Liver (tissue), 9 donors: ENCODE data around the gene GPX7. TPM values are rescaled to one million over a fixed set of nuclear protein-coding genes. Genes with fewer than 3 reads are reported as not detected.

Source experiments
- DNase-seq: peaks from one replicate; pipeline ENCODE4 v3.0.0-alpha.2; 2017; ENCODE audit warnings: low spot score
- H3K27ac ChIP-seq, 2 donors: one replicate each; pipeline ENCODE4 v1.7.0; 2013; ENCODE audit warnings: inconsistent platforms in 2 of 2, low read length in 2 of 2, control low read depth in 1 of 2, low read depth in 1 of 2, mild to moderate bottlenecking in 1 of 2
- H3K27me3 ChIP-seq, 4 donors: one replicate each; pipeline versions ENCODE4 v1.6.1 to v1.7.0; 2013; ENCODE audit warnings: low read length in 3 of 4, inconsistent platforms in 1 of 4, mild to moderate bottlenecking in 1 of 4, moderate library complexity in 1 of 4; ENCODE audit not compliant: control insufficient read depth in 4 of 4, insufficient read depth in 4 of 4
- H3K36me3 ChIP-seq, 4 donors: one replicate each; pipeline versions ENCODE4 v1.6.1 to v1.7.0; 2013; ENCODE audit warnings: low read length in 3 of 4, mild to moderate bottlenecking in 3 of 4, low read depth in 1 of 4, moderate library complexity in 1 of 4; ENCODE audit not compliant: control insufficient read depth in 4 of 4, insufficient read depth in 3 of 4
- H3K4me1 ChIP-seq, 4 donors: one replicate each; pipeline versions ENCODE4 v1.6.1 to v1.7.0; 2013; ENCODE audit warnings: low read length in 3 of 4, mild to moderate bottlenecking in 3 of 4, moderate library complexity in 1 of 4; ENCODE audit not compliant: control insufficient read depth in 4 of 4, insufficient read depth in 4 of 4
- H3K4me3 ChIP-seq, 3 donors: one replicate each; pipeline versions ENCODE4 v1.6.1 to v1.7.0; 2013; ENCODE audit warnings: low read length in 3 of 3, control low read depth in 1 of 3, low read depth in 1 of 3, mild to moderate bottlenecking in 1 of 3
- H3K9ac ChIP-seq, 2 donors: one replicate each; pipeline ENCODE4 v1.7.0; 2013; ENCODE audit warnings: low read length in 2 of 2, mild to moderate bottlenecking in 2 of 2, moderate library complexity in 2 of 2, control low read depth in 1 of 2, low read depth in 1 of 2
- H3K9me3 ChIP-seq, 4 donors: one replicate each; pipeline versions ENCODE4 v1.6.1 to v1.7.0; 2013; ENCODE audit warnings: low read length in 3 of 4; ENCODE audit not compliant: control insufficient read depth in 4 of 4
- ATF3 ChIP-seq: IDR thresholded peaks from 2 replicates; pipeline ENCODE4 v1.6.1; 2016; ENCODE audit warnings: antibody characterized with exemption
- EGR1 ChIP-seq, 2 donors: IDR thresholded peaks; 2 replicates each; pipeline ENCODE4 v1.6.1; 2016 to 2018; ENCODE audit warnings: antibody characterized with exemption in 2 of 2, low read depth in 2 of 2
- FOXA1 ChIP-seq: IDR thresholded peaks from 2 replicates; pipeline ENCODE4 v1.6.1; 2016; ENCODE audit warnings: antibody characterized with exemption
- FOXA2 ChIP-seq: IDR thresholded peaks from 2 replicates; pipeline ENCODE4 v1.6.1; 2016; ENCODE audit warnings: antibody characterized with exemption
- GABPA ChIP-seq, 2 donors: IDR thresholded peaks in 1 of 2; conservative IDR thresholded peaks in 1 of 2; 2 replicates each; pipeline ENCODE4 v1.6.1; 2016; ENCODE audit warnings: antibody characterized with exemption in 2 of 2, mild to moderate bottlenecking in 1 of 2, moderate library complexity in 1 of 2
- HNF4A ChIP-seq, 2 donors: conservative IDR thresholded peaks; 2 replicates each; pipeline ENCODE4 v1.6.1; 2016; ENCODE audit warnings: antibody characterized with exemption in 2 of 2, mild to moderate bottlenecking in 2 of 2
- HNF4G ChIP-seq: IDR thresholded peaks from 2 replicates; pipeline ENCODE4 v1.6.1; 2016; ENCODE audit warnings: antibody characterized with exemption
- JUND ChIP-seq, 2 donors: IDR thresholded peaks; 2 replicates each; pipeline ENCODE4 v1.6.1; 2016; ENCODE audit warnings: antibody characterized with exemption in 2 of 2
- MAX ChIP-seq: IDR thresholded peaks from 2 replicates; pipeline ENCODE4 v1.6.1; 2016; ENCODE audit warnings: antibody characterized with exemption
- NR2F2 ChIP-seq: IDR thresholded peaks from 2 replicates; pipeline ENCODE4 v1.6.1; 2016; ENCODE audit warnings: antibody characterized with exemption
- RAD21 ChIP-seq, 2 donors: IDR thresholded peaks; 2 replicates each; pipeline ENCODE4 v1.6.1; 2016; ENCODE audit warnings: antibody characterized with exemption in 2 of 2, mild to moderate bottlenecking in 2 of 2
- RXRA ChIP-seq, 2 donors: IDR thresholded peaks; 2 replicates each; pipeline ENCODE4 v1.6.1; 2017 to 2018; ENCODE audit warnings: antibody characterized with exemption in 2 of 2, mild to moderate bottlenecking in 1 of 2
- SP1 ChIP-seq: IDR thresholded peaks from 2 replicates; pipeline ENCODE4 v1.6.1; 2018; ENCODE audit warnings: antibody characterized with exemption, mild to moderate bottlenecking
- TAF1 ChIP-seq: conservative IDR thresholded peaks from 2 replicates; pipeline ENCODE4 v1.6.1; 2016; ENCODE audit warnings: antibody characterized with exemption, mild to moderate bottlenecking
- YY1 ChIP-seq: IDR thresholded peaks from 2 replicates; pipeline ENCODE4 v1.6.1; 2016; ENCODE audit warnings: antibody characterized with exemption, mild to moderate bottlenecking
- ZBTB33 ChIP-seq: IDR thresholded peaks from 2 replicates; pipeline ENCODE4 v1.6.1; 2016; ENCODE audit warnings: antibody characterized with exemption
- whole genome bisulfite sequencing: extraction: QIAGEN DNeasy Blood & Tissue Kit; methylation state at CpG from one replicate; pipeline ENCODE4 v1.1.7; 2013; 5-methylcytosine and 5-hydroxymethylcytosine counted together
- polyA plus RNA-seq, 2 donors: library from polyadenylated mRNA; stranded (reverse) in 1 of 2; unstranded in 1 of 2; fragments of 200-250 nt in 1 of 2; fragments of >200 nt in 1 of 2; fragmentation: Nextera tagmentation in 1 of 2; extraction: Ambion mirVana in 1 of 2; gene quantifications; one replicate each; pipeline versions ENCODE4 v1.2.1 to v1.2.3, GENCODE V29; 2013 to 2015
- total RNA-seq, 2 donors: library from RNA; depleted of rRNA; stranded (reverse); fragments of >200 nt; gene quantifications; one replicate each; pipeline ENCODE4 v1.2.3, GENCODE V29; 2014
- TF ChIP-seq, protein P1 (sequence below): IDR thresholded peaks from 2 replicates; pipeline ENCODE4 v1.6.1; 2016; ENCODE audit warnings: antibody characterized with exemption, mild to moderate bottlenecking
- TF ChIP-seq, protein P2 (sequence below): fragments of 150-350 bp; IDR thresholded peaks from 2 replicates; pipeline ENCODE4 v1.5.1; 2017; ENCODE audit warnings: improper control_type of control experiment, low read depth, low read length; ENCODE audit not compliant: missing input control
- donor health status: healthy.
- donor health status: healthy.
- donor health status: healthy.
- donor health status: healthy.
- donor health status: healthy.

The GPX7 gene
- total and polyA plus RNA-seq, 4 donors: 3.9 to 33.0 (median 5.8) TPM

- Histone ChIP-seq H3K36me3 (no peaks in the 10 kb centered on the region), H3K27ac (no peak overlapping the region), H3K27me3 (no peaks in the 10 kb centered on the region), H3K4me3 (no peak overlapping the region), H3K9ac (no peak overlapping the region), H3K4me1 (no peaks in the 10 kb centered on the region), H3K9me3 (no peaks in the 10 kb centered on the region)
- WGBS: 92% methylated on average over 3 of the region's 3 CpGs
- TF ChIP-seq YY1 (no peak), GABPA (IDR thresholded peaks at IDR 0.05 in 1 of 2, conservative IDR thresholded peaks at IDR 0.05 in 1 of 2) (no peak), EGR1 (IDR thresholded peaks at IDR 0.05; ENCODE audit: low read depth in 2 of 2) (no peak), RAD21 (IDR thresholded peaks at IDR 0.05) (no peak), HNF4G (no peak), RXRA (IDR thresholded peaks at IDR 0.05) (no peak), FOXA2 (no peak)
- TF ChIP-seq, protein P1, sequence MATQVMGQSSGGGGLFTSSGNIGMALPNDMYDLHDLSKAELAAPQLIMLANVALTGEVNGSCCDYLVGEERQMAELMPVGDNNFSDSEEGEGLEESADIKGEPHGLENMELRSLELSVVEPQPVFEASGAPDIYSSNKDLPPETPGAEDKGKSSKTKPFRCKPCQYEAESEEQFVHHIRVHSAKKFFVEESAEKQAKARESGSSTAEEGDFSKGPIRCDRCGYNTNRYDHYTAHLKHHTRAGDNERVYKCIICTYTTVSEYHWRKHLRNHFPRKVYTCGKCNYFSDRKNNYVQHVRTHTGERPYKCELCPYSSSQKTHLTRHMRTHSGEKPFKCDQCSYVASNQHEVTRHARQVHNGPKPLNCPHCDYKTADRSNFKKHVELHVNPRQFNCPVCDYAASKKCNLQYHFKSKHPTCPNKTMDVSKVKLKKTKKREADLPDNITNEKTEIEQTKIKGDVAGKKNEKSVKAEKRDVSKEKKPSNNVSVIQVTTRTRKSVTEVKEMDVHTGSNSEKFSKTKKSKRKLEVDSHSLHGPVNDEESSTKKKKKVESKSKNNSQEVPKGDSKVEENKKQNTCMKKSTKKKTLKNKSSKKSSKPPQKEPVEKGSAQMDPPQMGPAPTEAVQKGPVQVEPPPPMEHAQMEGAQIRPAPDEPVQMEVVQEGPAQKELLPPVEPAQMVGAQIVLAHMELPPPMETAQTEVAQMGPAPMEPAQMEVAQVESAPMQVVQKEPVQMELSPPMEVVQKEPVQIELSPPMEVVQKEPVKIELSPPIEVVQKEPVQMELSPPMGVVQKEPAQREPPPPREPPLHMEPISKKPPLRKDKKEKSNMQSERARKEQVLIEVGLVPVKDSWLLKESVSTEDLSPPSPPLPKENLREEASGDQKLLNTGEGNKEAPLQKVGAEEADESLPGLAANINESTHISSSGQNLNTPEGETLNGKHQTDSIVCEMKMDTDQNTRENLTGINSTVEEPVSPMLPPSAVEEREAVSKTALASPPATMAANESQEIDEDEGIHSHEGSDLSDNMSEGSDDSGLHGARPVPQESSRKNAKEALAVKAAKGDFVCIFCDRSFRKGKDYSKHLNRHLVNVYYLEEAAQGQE: no peak
- DNase-seq: no peak
Observed at GRCh38 chr1:52580283-52580682, 21.9 kb upstream of the GPX7 start.

- H3K4me3 ChIP-seq: no peak overlapping the region
- no peak for DNase-seq
- H3K4me1 ChIP-seq: no peaks in the 10 kb centered on the region
- H3K27me3 ChIP-seq: no peaks in the 10 kb centered on the region
- TF ChIP-seq ZBTB33 (no peak), HNF4G (no peak), EGR1 (IDR thresholded peaks at IDR 0.05; ENCODE audit: low read depth in 2 of 2) (no peak), HNF4A (conservative IDR thresholded peaks at IDR 0.05) (no peak), NR2F2 (no peak), MAX (no peak), GABPA (IDR thresholded peaks at IDR 0.05 in 1 of 2, conservative IDR thresholded peaks at IDR 0.05 in 1 of 2) (no peak), FOXA2 (no peak), RAD21 (IDR thresholded peaks at IDR 0.05) (no peak), FOXA1 (no peak), SP1 (no peak), JUND (IDR thresholded peaks at IDR 0.05) (no peak), RXRA (IDR thresholded peaks at IDR 0.05) (no peak), ATF3 (no peak), YY1 (no peak), TAF1 (no peak)
- TF ChIP-seq, protein P2, sequence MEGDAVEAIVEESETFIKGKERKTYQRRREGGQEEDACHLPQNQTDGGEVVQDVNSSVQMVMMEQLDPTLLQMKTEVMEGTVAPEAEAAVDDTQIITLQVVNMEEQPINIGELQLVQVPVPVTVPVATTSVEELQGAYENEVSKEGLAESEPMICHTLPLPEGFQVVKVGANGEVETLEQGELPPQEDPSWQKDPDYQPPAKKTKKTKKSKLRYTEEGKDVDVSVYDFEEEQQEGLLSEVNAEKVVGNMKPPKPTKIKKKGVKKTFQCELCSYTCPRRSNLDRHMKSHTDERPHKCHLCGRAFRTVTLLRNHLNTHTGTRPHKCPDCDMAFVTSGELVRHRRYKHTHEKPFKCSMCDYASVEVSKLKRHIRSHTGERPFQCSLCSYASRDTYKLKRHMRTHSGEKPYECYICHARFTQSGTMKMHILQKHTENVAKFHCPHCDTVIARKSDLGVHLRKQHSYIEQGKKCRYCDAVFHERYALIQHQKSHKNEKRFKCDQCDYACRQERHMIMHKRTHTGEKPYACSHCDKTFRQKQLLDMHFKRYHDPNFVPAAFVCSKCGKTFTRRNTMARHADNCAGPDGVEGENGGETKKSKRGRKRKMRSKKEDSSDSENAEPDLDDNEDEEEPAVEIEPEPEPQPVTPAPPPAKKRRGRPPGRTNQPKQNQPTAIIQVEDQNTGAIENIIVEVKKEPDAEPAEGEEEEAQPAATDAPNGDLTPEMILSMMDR: no peak
- TF ChIP-seq, protein P1: no peak
- H3K27ac ChIP-seq: no peak overlapping the region
- no peaks in the 10 kb centered on the region for H3K9me3 ChIP-seq
- WGBS: 94% methylated on average over 10 of the region's 10 CpGs
- H3K9ac ChIP-seq: no peak overlapping the region
- no peaks in the 10 kb centered on the region for H3K36me3 ChIP-seq
Observed at GRCh38 chr1:52582116-52582696, 20.0 kb upstream of the GPX7 start.
